Measurements from ENCODE around the gene DOCK1. TPM values are rescaled to one million over a fixed set of nuclear protein-coding genes. Genes with fewer than 3 reads are reported as not detected.

DOCK1 gene
- polyA plus RNA-seq, 1 of the 3 experiments (the other 2 are of a cell fraction): 15.5 TPM

DNA sequence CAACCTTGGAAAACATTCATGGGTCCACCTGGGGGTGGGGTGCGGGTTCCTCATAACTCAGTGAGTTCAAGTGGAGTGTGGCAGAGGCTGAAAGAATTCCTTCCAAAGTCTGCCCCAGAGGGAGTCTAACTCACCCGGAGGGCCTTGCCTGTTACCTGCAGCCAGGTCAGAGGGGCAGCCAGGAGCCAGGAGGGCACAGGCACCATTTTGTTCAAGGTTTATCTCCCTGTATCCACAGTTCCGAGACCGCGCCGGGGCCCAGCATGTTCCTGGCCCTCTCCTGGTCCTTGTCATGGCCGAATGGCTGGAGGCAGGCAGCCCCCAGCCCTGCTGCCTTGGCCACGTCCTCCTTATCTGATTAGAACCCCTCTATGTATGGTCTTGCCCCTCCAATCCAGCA lies 11.4 kb upstream of the DOCK1 start (continued):
- TF ChIP-seq TAF1 (IDR thresholded peaks at IDR 0.05; ENCODE audit: borderline replicate concordance, low read depth, low read length) (no peak), MEF2A (IDR thresholded peaks at IDR 0.05; ENCODE audit: borderline replicate concordance, low read depth) (no peak), FOXM1 (IDR thresholded peaks at IDR 0.05; ENCODE audit: low read depth) (no peak)
- TF ChIP-seq, protein P1, sequence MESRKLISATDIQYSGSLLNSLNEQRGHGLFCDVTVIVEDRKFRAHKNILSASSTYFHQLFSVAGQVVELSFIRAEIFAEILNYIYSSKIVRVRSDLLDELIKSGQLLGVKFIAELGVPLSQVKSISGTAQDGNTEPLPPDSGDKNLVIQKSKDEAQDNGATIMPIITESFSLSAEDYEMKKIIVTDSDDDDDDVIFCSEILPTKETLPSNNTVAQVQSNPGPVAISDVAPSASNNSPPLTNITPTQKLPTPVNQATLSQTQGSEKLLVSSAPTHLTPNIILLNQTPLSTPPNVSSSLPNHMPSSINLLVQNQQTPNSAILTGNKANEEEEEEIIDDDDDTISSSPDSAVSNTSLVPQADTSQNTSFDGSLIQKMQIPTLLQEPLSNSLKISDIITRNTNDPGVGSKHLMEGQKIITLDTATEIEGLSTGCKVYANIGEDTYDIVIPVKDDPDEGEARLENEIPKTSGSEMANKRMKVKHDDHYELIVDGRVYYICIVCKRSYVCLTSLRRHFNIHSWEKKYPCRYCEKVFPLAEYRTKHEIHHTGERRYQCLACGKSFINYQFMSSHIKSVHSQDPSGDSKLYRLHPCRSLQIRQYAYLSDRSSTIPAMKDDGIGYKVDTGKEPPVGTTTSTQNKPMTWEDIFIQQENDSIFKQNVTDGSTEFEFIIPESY (IDR thresholded peaks at IDR 0.05; ENCODE audit: borderline replicate concordance, low read depth): no peak
- TF ChIP-seq, protein P2, sequence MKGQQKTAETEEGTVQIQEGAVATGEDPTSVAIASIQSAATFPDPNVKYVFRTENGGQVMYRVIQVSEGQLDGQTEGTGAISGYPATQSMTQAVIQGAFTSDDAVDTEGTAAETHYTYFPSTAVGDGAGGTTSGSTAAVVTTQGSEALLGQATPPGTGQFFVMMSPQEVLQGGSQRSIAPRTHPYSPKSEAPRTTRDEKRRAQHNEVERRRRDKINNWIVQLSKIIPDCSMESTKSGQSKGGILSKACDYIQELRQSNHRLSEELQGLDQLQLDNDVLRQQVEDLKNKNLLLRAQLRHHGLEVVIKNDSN (IDR thresholded peaks at IDR 0.05; ENCODE audit: borderline replicate concordance, low read depth): no peak

DNA sequence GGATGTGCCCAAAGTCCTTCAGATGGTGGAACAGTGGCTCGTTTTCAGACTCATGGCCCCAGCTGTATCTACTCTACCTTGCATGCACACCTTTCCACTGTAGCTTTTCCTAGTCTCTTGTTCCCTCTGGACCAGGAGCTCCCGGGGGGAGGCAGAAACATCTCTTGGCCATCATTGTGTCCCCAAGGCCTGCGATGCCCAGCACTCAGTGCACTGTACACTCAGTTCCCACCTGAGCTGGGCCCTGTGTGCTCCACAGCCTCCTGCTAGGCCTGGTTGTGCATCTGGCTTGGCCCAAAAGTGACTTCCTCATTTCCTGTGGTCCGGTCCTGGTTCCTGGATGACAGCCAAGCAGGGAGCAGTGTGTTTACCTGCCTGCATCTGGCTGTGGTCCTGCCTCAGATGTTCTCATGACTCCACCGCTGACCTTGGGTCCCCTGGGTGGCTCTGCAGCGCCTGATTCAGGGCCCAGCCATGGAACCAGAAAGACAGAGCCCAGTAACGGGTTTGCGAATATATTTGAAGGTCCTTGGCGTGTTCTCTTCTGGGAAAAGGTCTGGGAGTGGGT lies 9.9 kb upstream of the DOCK1 start:
- H3F3A ChIP-seq (replicated peaks; ENCODE audit: insufficient read depth): no peaks in the 10 kb centered on the region
- H3K4me3 ChIP-seq (ENCODE audit: low read depth in 2 of 2, low read length in 1 of 2): no peak overlapping the region
- H2AFZ ChIP-seq (ENCODE audit: low read depth): no peak overlapping the region
- CTCF ChIA-PET: no interaction called here
- H3K9ac ChIP-seq: no peak overlapping the region
- TF ChIP-seq, protein P1 (IDR thresholded peaks at IDR 0.05; ENCODE audit: borderline replicate concordance, low read depth): no peak
- TF ChIP-seq NRF1 (IDR thresholded peaks at IDR 0.05; ENCODE audit: low read depth, low read length): no peak
- no peak for TF ChIP-seq EZH2phosphoT487 (IDR thresholded peaks at IDR 0.05; ENCODE audit: borderline replicate concordance, low read depth)
- no peak for TF ChIP-seq GABPA (IDR thresholded peaks at IDR 0.05; ENCODE audit: low read depth)
- TF ChIP-seq, protein P3, sequence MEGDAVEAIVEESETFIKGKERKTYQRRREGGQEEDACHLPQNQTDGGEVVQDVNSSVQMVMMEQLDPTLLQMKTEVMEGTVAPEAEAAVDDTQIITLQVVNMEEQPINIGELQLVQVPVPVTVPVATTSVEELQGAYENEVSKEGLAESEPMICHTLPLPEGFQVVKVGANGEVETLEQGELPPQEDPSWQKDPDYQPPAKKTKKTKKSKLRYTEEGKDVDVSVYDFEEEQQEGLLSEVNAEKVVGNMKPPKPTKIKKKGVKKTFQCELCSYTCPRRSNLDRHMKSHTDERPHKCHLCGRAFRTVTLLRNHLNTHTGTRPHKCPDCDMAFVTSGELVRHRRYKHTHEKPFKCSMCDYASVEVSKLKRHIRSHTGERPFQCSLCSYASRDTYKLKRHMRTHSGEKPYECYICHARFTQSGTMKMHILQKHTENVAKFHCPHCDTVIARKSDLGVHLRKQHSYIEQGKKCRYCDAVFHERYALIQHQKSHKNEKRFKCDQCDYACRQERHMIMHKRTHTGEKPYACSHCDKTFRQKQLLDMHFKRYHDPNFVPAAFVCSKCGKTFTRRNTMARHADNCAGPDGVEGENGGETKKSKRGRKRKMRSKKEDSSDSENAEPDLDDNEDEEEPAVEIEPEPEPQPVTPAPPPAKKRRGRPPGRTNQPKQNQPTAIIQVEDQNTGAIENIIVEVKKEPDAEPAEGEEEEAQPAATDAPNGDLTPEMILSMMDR (IDR thresholded peaks at IDR 0.05): no peak
- TF ChIP-seq ELF1 (IDR thresholded peaks at IDR 0.05): no peak
- TF ChIP-seq FOXJ3 (CRISPR knock-in tag; IDR thresholded peaks at IDR 0.05): no peak
- no peak for TF ChIP-seq GATA2 (CRISPR knock-in tag; IDR thresholded peaks at IDR 0.05)
- TF ChIP-seq, protein P4, sequence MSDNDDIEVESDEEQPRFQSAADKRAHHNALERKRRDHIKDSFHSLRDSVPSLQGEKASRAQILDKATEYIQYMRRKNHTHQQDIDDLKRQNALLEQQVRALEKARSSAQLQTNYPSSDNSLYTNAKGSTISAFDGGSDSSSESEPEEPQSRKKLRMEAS (IDR thresholded peaks at IDR 0.05; ENCODE audit: low read depth): no peak
- TF ChIP-seq NFIC (IDR thresholded peaks at IDR 0.05; ENCODE audit: borderline replicate concordance): no peak
- TF ChIP-seq MXI1 (IDR thresholded peaks at IDR 0.05; ENCODE audit: low read depth, low read length): no peak
- TF ChIP-seq RAD21 (IDR thresholded peaks at IDR 0.05; ENCODE audit: low read length): no peak
- no peak for TF ChIP-seq POLR2AphosphoS5 (IDR thresholded peaks at IDR 0.05; ENCODE audit: low read depth, low read length)
- no peak for TF ChIP-seq YY1 (IDR thresholded peaks at IDR 0.05; ENCODE audit: low read depth)
- no peak for TF ChIP-seq RFX5 (IDR thresholded peaks at IDR 0.05; ENCODE audit: low read length)
- TF ChIP-seq EP300 (IDR thresholded peaks at IDR 0.05; ENCODE audit: borderline replicate concordance in 1 of 2, low read depth in 1 of 2, low read length in 1 of 2): no peak
- TF ChIP-seq JUND (IDR thresholded peaks at IDR 0.05): no peak
- no peak for TF ChIP-seq RCOR1 (IDR thresholded peaks at IDR 0.05; ENCODE audit: low read length)
- TF ChIP-seq RXRA (IDR thresholded peaks at IDR 0.05; ENCODE audit: borderline replicate concordance, low read depth): no peak
- TF ChIP-seq, protein P5, sequence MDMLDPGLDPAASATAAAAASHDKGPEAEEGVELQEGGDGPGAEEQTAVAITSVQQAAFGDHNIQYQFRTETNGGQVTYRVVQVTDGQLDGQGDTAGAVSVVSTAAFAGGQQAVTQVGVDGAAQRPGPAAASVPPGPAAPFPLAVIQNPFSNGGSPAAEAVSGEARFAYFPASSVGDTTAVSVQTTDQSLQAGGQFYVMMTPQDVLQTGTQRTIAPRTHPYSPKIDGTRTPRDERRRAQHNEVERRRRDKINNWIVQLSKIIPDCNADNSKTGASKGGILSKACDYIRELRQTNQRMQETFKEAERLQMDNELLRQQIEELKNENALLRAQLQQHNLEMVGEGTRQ (IDR thresholded peaks at IDR 0.05; ENCODE audit: borderline replicate concordance, low read depth, low read length): no peak
- H3K9me3 ChIP-seq: no peaks in the 10 kb centered on the region
- H3K9me2 ChIP-seq: no peaks in the 10 kb centered on the region
- no peak for DNase-seq
- no peaks in the 10 kb centered on the region for H3K4me1 ChIP-seq (ENCODE audit: control insufficient read depth in 1 of 2, insufficient read depth in 2 of 2, low read depth in 1 of 2, low read length in 1 of 2)
- POLR2A ChIA-PET: no interaction called here
- H3K27ac ChIP-seq (ENCODE audit: low read depth in 2 of 2, low read length in 1 of 2): no peak overlapping the region
- H3K79me2 ChIP-seq (ENCODE audit: insufficient read depth): no peaks in the 10 kb centered on the region
- H3K4me2 ChIP-seq: no peak overlapping the region
- no peaks in the 10 kb centered on the region for H3K36me3 ChIP-seq (replicated peaks in 1 of 2; ENCODE audit: control insufficient read depth in 1 of 2, insufficient read depth in 2 of 2, low read length in 1 of 2)
- H4K20me1 ChIP-seq (ENCODE audit: insufficient read depth): no peaks in the 10 kb centered on the region
- H3K27me3 ChIP-seq (ENCODE audit: insufficient read depth): no peaks in the 10 kb centered on the region
- 81% methylated on average over 9 of the region's 9 CpGs for WGBS (ENCODE audit: low lambda C conversion rate)

All from SK-N-SH (cell line).